A204.1 (cell line): ENCODE data around the gene ATP1A4.

Experiments
- FAIRE-seq: peaks from 2 replicates; lab custom pipeline; 2012; peaks lifted over from hg19 to GRCh38; lab: Jason Lieb, UNC

Gene ATP1A4

GRCh38 chr1:160232911-160233310, 81.5 kb downstream of the ATP1A4 start:
- no peak for FAIRE-seq
